Aorta (tissue), 5 donors: ENCODE results near the gene VAV3. TPM values are rescaled to one million over a fixed set of nuclear protein-coding genes. Genes with fewer than 3 reads are reported as not detected.
A peak's percentile ranks its signal among the peaks of the same experiment; 100 is the strongest.

Source experiments
- ATAC-seq: fragments of 200-7000 bp; cut with Tn5 transposase; one replicate; pipeline ENCODE4 v1.9.1; 2022; ENCODE audit warnings: moderate library complexity; ENCODE audit not compliant: low FRiP score
- DNase-seq, 2 donors: peaks; one replicate each; pipeline ENCODE4 v3.0.0-alpha.2; 2020
- H3K27ac ChIP-seq, 2 donors: one replicate each; pipeline ENCODE4 v1.5.1; 2013; ENCODE audit warnings: low read length in 2 of 2, mild to moderate bottlenecking in 2 of 2, moderate library complexity in 2 of 2, control low read depth in 1 of 2, inconsistent platforms in 1 of 2, low read depth in 1 of 2
- H3K27me3 ChIP-seq, 2 donors: one replicate each; pipeline ENCODE4 v1.6.1; 2013; ENCODE audit warnings: control low read depth in 1 of 2, low read length in 1 of 2, mild to moderate bottlenecking in 1 of 2, moderate library complexity in 1 of 2; ENCODE audit not compliant: insufficient read depth in 2 of 2, control insufficient read depth in 1 of 2
- H3K36me3 ChIP-seq, 2 donors: one replicate each; pipeline ENCODE4 v1.6.1; 2013; ENCODE audit warnings: control low read depth in 1 of 2, low read length in 1 of 2, mild to moderate bottlenecking in 1 of 2; ENCODE audit not compliant: insufficient read depth in 2 of 2, control insufficient read depth in 1 of 2
- H3K4me1 ChIP-seq, 2 donors: one replicate each; pipeline ENCODE4 v1.6.1; 2013; ENCODE audit warnings: low read length in 2 of 2, control low read depth in 1 of 2, mild to moderate bottlenecking in 1 of 2, moderate library complexity in 1 of 2; ENCODE audit not compliant: insufficient read depth in 2 of 2, control insufficient read depth in 1 of 2
- H3K4me3 ChIP-seq, 2 donors: one replicate each; pipeline ENCODE4 v1.5.1; 2013; ENCODE audit warnings: low read length in 2 of 2, control low read depth in 1 of 2, mild to moderate bottlenecking in 1 of 2
- H3K9me3 ChIP-seq: one replicate; pipeline ENCODE4 v1.6.1; 2013; ENCODE audit warnings: mild to moderate bottlenecking, low read length; ENCODE audit not compliant: control insufficient read depth
- WGBS, 2 donors: extraction: QIAGEN DNeasy Blood & Tissue Kit; methylation state at CpG; one replicate each; pipeline ENCODE4 v1.1.7; 2013; 5-methylcytosine and 5-hydroxymethylcytosine counted together
- intact Hi-C, 2 donors: fragments of 100-400 bp; cut with DNase I; formaldehyde crosslinking; loops; one replicate each; pipeline versions ENCODE4 v1.14.2 to v1.15.0; 2022
- polyA plus RNA-seq, 2 donors: library from polyadenylated mRNA; stranded (reverse); fragments of 200-250 nt; gene quantifications; one replicate each; pipeline ENCODE4 v1.2.3, GENCODE V29; 2013
- total RNA-seq, 2 donors: library from RNA; stranded (reverse); fragmentation: NEBNext Ultra II Directional; extraction: Animal tissue kit (Norgen Biotek cat#: 25700); gene quantifications; one replicate each; pipeline ENCODE4 v1.2.1, GENCODE V29; 2021
- donor health status: healthy with polysubstance abuse.
- donor health status: Bipolar disorder and iron deficiency.
- donor health status: DM: no; HTN: no; CAD: no.
- donor health status: DM: no; HTN: no; CAD: no.
- donor health status: DM: yes; HTN: yes; CAD: no.

The VAV3 gene
- total and polyA plus RNA-seq, 4 donors = 0.33 to 8.8 (median 4.7) TPM

- Histone ChIP-seq H3K27ac (no peak overlapping the region), H3K4me1 (no peaks in the 10 kb centered on the region), H3K9me3 (no peaks in the 10 kb centered on the region), H3K4me3 (no peak overlapping the region), H3K27me3 (no peaks in the 10 kb centered on the region), H3K36me3 (no peaks in the 10 kb centered on the region)
- DNase-seq (peak in 1 of 2 donors; percentile 52), ATAC-seq (peak; percentile 61)
- intact Hi-C loops = no loop called here
- WGBS, 2 donors = 5 to 6% methylated on average over 21 of the region's 21 CpGs
Measured at GRCh38 chr1:107963601-107964335, 1.2 kb downstream of the VAV3 start.

GRCh38 chr1:107963008-107963407, 2.0 kb downstream of the VAV3 start:
- H3K36me3 ChIP-seq = no peaks in the 10 kb centered on the region
- H3K27ac ChIP-seq = no peak overlapping the region

GRCh38 chr1:107954719-107955415, 10.1 kb downstream of the VAV3 start:
- intact Hi-C loops = no loop called here
- no peaks in the 10 kb centered on the region for H3K9me3 ChIP-seq
- H3K27me3 ChIP-seq = no peaks in the 10 kb centered on the region
- H3K27ac ChIP-seq = no peak overlapping the region
- H3K4me1 ChIP-seq = no peaks in the 10 kb centered on the region
- ATAC-seq = no peak
- H3K4me3 ChIP-seq = no peak overlapping the region
- no peak for DNase-seq
- WGBS, 2 donors = 90 to 92% methylated on average over 6 of the region's 6 CpGs
- no peaks in the 10 kb centered on the region for H3K36me3 ChIP-seq

More at GRCh38 chr1:107963008-107963407, 2.0 kb downstream of the VAV3 start:
- ATAC-seq (no peak), DNase-seq (no peak)
- H3K27me3 ChIP-seq = no peaks in the 10 kb centered on the region
- no peak overlapping the region for H3K4me3 ChIP-seq
- no peaks in the 10 kb centered on the region for H3K9me3 ChIP-seq
- H3K4me1 ChIP-seq = no peaks in the 10 kb centered on the region
- 54 to 55% methylated on average over 5 of the region's 5 CpGs for WGBS, 2 donors
- intact Hi-C loops = no loop called here

- no peak for DNase-seq
- no peaks in the 10 kb centered on the region for H3K4me1 ChIP-seq
- H3K27me3 ChIP-seq = no peaks in the 10 kb centered on the region
- H3K27ac ChIP-seq = no peak overlapping the region
- no peak for ATAC-seq
- H3K9me3 ChIP-seq = no peaks in the 10 kb centered on the region
- intact Hi-C loops = no loop called here
- H3K36me3 ChIP-seq = no peaks in the 10 kb centered on the region
- no peak overlapping the region for H3K4me3 ChIP-seq
Measured at GRCh38 chr1:107954126-107954525, 10.9 kb downstream of the VAV3 start.

- no peaks in the 10 kb centered on the region for H3K4me1 ChIP-seq
- ATAC-seq = no peak
- intact Hi-C loops = no loop called here
- DNase-seq = no peak
- H3K4me3 ChIP-seq = no peak overlapping the region
- H3K9me3 ChIP-seq = no peaks in the 10 kb centered on the region
- no peak overlapping the region for H3K27ac ChIP-seq
- 60 to 63% methylated on average over 3 of the region's 3 CpGs for WGBS, 2 donors
- H3K27me3 ChIP-seq = no peaks in the 10 kb centered on the region
- H3K36me3 ChIP-seq = no peaks in the 10 kb centered on the region
Measured at GRCh38 chr1:107953556-107953955, 11.4 kb downstream of the VAV3 start.

- H3K4me1 ChIP-seq = no peaks in the 10 kb centered on the region
- H3K9me3 ChIP-seq = no peaks in the 10 kb centered on the region
- H3K27ac ChIP-seq = no peak overlapping the region
- WGBS, 2 donors = 20 to 25% methylated on average over 2 of the region's 2 CpGs
- H3K27me3 ChIP-seq = no peaks in the 10 kb centered on the region
- DNase-seq = no peak
- no peaks in the 10 kb centered on the region for H3K36me3 ChIP-seq
- ATAC-seq = no peak
- intact Hi-C loops = no loop called here
- no peak overlapping the region for H3K4me3 ChIP-seq
Measured at GRCh38 chr1:107952989-107953388, 12.0 kb downstream of the VAV3 start.

- Histone ChIP-seq H3K27me3 (no peaks in the 10 kb centered on the region), H3K36me3 (no peaks in the 10 kb centered on the region), H3K9me3 (no peaks in the 10 kb centered on the region), H3K4me1 (no peaks in the 10 kb centered on the region), H3K27ac (no peak overlapping the region), H3K4me3 (no peak overlapping the region)
- DNase-seq (no peak), ATAC-seq (no peak)
- 67 to 78% methylated on average over 3 of the region's 3 CpGs for WGBS, 2 donors
- intact Hi-C loops = no loop called here
Measured at GRCh38 chr1:107950464-107950863, 14.5 kb downstream of the VAV3 start.

GRCh38 chr1:107949467-107950253, 15.3 kb downstream of the VAV3 start:
- Histone ChIP-seq H3K9me3 (no peaks in the 10 kb centered on the region), H3K4me1 (no peaks in the 10 kb centered on the region), H3K4me3 (no peak overlapping the region), H3K36me3 (no peaks in the 10 kb centered on the region), H3K27me3 (no peaks in the 10 kb centered on the region), H3K27ac (no peak overlapping the region)
- 40 to 48% methylated on average over 3 of the region's 3 CpGs for WGBS, 2 donors
- DNase-seq (no peak), ATAC-seq (no peak)
- intact Hi-C loops = no loop called here
